ENCODE measurements around the gene IFNL3.
"Not testable (repeated sequence)": the region's sequence is repeated elsewhere in the genome, so short reads cannot be mapped to it uniquely, and the experiment has no call there.

IFNL3 gene

DNA sequence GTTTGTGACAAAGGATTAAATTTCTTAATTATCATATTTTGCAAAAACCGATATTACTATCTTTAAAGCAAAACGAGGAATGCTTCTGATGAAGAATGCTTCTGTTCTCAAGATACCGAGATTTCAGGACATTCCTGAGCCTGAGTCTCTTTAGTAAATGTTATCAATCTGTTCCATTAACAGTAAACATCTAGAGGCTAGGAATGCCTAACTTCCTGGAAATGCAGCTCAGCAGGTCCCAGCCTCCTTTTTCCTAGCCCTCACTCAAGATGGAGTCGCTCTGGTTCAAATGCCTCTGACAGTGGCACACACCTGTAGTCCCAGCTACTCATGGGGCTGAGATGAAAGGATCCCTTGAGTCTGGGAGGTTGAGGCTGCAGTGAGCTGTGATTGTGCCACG lies 6.3 kb upstream of the IFNL3 start:
- no peak for DNase-seq (ENCODE audit: low read depth)
- no peak overlapping the region for H3K4me3 ChIP-seq (ENCODE audit: low read depth, low read length)
- TF ChIP-seq, protein P1, sequence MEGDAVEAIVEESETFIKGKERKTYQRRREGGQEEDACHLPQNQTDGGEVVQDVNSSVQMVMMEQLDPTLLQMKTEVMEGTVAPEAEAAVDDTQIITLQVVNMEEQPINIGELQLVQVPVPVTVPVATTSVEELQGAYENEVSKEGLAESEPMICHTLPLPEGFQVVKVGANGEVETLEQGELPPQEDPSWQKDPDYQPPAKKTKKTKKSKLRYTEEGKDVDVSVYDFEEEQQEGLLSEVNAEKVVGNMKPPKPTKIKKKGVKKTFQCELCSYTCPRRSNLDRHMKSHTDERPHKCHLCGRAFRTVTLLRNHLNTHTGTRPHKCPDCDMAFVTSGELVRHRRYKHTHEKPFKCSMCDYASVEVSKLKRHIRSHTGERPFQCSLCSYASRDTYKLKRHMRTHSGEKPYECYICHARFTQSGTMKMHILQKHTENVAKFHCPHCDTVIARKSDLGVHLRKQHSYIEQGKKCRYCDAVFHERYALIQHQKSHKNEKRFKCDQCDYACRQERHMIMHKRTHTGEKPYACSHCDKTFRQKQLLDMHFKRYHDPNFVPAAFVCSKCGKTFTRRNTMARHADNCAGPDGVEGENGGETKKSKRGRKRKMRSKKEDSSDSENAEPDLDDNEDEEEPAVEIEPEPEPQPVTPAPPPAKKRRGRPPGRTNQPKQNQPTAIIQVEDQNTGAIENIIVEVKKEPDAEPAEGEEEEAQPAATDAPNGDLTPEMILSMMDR (IDR thresholded peaks at IDR 0.05; ENCODE audit: control insufficient read depth, extremely low read depth, insufficient read depth) = no peak

DNA sequence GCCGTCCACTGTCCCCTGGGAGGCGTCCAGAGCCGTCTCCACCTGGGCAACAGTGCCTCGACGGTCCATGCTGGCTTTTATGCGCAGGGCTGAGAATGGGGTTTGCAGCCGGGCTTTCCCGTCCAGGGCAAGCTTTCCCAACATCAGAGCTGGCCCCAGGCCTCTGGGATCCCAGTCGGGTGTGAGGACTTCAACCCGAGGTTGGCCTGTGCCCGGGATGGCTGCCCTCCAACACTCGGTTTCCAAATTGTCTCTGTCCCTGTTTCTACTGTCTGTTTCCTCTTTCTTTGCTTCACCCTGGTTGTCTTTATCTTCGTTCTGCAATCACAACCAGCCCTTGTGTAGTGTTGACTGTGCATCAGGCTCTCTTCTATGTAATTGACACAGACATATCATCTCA lies 4.0 kb upstream of the IFNL3 start, which contains the start of gene IFNL4:
TSS of gene IFNL4 (minus strand) at position 51 of the 400 bp plus-strand sequence.
- TF ChIP-seq, protein P1 (IDR thresholded peaks at IDR 0.05; ENCODE audit: control insufficient read depth, extremely low read depth, insufficient read depth) = no peak
- no peak for DNase-seq (ENCODE audit: low read depth)
- H3K4me3 ChIP-seq (ENCODE audit: low read depth, low read length) = no peak within 1 kb of the TSS

DNA sequence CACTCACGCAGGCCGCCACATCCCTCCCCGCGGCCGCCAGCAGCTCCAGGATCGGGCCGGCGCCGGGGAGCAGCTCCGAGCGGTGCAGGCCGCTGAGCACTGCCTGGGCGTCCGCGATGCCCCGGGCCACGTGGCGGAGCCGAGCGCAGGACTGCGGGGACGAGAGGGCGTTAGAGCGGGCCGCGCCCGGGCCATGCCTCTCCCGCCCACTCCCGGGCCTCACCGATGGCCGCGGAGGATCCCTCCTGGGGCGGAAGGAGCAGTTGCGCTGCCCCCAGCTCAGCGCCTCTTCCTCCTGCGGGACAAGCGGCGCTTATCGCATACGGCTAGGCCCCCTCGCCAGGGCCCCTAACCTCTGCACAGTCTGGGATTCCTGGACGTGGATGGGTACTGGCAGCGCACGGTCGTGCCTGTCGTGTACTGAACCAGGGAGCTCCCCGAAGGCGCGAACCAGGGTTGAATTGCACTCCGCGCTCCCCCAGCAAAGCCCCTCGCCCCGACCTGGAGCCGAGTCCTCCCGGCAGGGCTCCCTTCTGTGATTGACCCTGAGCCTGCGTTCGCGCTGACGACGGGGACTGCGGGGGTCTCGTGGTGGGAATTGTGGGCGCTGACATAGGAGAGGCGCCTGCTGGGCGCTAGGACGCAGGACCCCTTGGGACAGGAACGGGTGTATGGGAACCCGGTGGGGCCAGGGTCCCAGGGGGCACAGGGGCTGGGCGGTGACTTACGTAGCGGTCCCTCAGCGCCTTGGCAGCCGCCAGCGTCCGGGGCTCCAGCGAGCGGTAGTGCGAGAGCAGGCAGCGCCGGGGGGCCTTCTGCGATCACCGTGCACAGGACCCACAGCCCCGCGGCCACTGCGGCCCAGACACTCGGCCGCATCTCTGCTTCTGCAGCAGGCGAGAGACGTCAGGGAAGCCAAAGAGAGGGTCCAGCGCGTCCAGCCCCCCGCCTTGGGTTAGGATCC lies 3.2 kb upstream of the IFNL3 start:
- TF ChIP-seq, protein P1 (IDR thresholded peaks at IDR 0.05; ENCODE audit: control insufficient read depth, extremely low read depth, insufficient read depth) = no peak
- DNase-seq (ENCODE audit: low read depth) = no peak
- H3K4me3 ChIP-seq (ENCODE audit: low read depth, low read length) = no peak overlapping the region

DNA sequence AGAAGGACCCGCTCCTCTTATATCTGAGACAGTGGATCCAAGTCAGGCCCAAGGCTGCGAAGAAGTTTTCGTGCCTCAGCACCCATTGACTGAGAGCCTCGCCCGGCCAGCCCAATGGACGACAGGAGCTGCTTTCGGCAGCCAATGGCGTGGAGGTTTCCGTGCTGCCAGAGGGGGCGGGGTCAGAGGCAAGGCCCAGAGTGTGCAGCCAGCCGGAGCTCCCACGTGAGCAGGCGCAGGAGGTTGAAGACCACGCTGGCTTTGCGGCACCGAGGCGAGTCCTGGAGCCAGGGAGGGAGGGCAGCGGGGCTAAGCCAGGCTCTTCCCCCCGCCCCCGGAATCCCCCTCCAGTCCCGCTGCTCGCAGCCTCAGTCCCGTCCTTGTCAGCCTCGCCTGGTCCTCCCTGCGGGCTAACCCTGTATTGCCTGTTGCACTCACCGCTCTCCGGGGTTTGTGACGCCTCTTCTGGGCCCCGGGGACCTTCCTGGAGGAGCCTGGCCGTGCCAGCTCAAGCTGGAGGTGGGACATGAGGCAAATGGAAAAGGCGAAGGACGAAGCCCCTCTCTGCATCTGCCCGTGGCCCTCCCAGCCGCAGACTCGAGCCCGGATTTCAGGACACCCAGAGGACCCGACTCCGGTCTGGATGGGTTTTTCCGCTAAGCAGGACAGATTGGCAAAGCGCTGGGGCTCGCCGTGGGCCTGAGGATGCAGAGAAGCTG lies 2.3 kb upstream of the IFNL3 start:
- DNase-seq (ENCODE audit: low read depth) = no peak
- no peak overlapping the region for H3K4me3 ChIP-seq (ENCODE audit: low read depth, low read length)
- TF ChIP-seq, protein P1 (IDR thresholded peaks at IDR 0.05; ENCODE audit: control insufficient read depth, extremely low read depth, insufficient read depth) = no peak

DNA sequence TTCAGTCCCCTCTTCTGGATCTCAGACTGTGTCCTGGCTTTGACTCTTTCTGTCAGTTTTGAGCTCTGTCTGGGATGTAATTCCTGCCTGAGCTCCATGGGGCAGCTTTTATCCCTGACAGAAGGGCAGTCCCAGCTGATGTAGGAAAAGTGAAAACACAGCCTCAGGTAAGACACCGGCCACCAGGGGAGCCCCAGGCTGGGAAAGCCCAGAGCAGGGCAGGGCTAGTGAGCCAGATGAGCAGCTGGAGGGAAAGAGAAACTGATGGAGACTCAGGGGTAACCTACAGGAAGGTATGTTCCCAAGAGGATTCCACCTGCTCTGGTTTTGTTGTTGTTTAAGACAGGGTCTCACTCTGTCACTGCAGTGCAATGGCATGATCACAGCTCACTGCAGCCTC lies 360 bp upstream of the IFNL3 start:
- DNase-seq (ENCODE audit: low read depth); H3K4me3 ChIP-seq (ENCODE audit: low read depth, low read length): not testable (repeated sequence)

DNA sequence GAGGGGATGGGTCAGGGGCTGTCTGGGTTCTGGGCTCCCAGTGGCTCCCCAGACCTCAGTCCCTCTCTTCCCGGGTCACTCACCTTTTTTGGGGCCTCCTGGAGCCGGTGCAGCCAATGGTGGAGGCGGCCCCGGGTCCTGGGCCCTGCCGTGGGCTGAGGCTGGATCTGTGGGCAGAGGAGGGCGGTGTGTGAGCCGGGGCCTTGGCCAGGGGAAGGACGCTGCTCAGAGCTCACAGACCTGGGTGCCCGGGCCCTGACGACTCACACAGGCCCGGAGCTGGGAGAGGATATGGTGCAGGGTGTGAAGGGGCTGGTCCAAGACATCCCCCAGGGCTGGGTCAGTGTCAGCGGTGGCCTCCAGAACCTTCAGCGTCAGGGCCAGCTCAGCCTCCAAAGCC lies 1.1 kb downstream of the IFNL3 start:
- not testable (repeated sequence) for DNase-seq (ENCODE audit: low read depth)

DNA sequence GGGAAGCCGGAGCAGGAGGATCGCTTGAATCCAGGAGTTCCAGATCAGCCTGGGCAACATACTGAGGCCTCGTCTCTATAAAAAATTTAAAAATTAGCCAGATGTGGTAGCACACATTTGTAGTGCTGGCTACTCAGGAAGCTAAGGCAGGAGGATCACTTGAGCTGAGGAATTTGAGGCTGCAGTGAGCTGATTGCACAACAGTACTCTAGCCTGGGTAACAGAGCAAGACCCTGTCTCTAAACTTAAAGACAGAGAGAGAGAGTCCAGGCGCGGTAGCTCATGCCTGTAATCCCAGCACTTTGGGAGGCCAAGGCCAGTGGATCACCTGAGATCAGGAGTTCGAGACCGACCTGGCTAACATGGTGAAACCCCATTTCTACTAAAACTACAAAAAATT lies 4.4 kb downstream of the IFNL3 start:
- TF ChIP-seq, protein P1 (IDR thresholded peaks at IDR 0.05; ENCODE audit: control insufficient read depth, extremely low read depth, insufficient read depth) = no peak
- H3K4me3 ChIP-seq (ENCODE audit: low read depth, low read length) = no peak overlapping the region
- DNase-seq (ENCODE audit: low read depth) = no peak

More for the DNA sequence above, 1.1 kb downstream of the IFNL3 start:
- H3K4me3 ChIP-seq (ENCODE audit: low read depth, low read length) = not testable (repeated sequence)

Measured in LNCaP clone FGC (cell line).